C4-2B (cell line): ENCODE measurements around the gene EEF1G.

ENCODE experiments used
- CTCF ChIP-seq: fragments of 450-650 bp; conservative IDR thresholded peaks from 2 replicates; pipeline ENCODE4 v1.5.1; 2017; ENCODE audit warnings: mild to moderate bottlenecking
- ZFX ChIP-seq: fragments of 450-650 bp; IDR thresholded peaks from 2 replicates; pipeline ENCODE4 v1.6.1; 2017

DNA sequence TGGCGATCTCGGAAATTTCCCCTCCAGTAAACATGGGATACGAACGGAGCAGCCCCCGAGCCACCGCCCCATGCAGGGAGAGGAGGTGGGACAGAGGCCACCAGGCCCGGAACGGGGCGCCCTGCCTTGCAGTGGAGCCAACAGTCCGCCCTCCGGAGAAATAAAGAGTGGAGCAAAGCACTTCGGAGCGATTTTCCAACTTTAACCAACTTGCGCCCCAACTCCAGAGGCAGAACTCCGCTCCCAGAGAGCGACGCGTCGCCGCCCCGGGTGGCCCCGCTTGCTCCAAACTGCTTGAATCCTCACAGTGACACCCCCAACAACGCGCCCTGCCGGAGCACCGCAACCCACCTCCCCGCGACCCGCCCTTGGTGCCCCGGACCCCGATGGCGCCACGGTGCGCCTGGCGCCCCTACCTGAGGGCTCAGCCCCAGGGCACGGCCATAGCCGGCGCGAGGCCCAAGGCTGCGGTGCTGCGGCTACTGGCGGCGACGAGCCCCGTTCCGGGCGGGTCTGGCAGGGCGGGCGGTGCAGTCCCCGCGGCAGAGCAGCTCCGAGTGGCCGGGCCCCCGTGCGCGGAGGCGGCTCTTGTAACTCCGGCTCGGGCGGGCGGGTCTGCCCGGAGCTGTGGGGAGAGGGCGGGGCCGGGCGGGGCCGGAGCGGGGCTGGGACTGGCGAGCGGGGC is 27.3 kb downstream of the EEF1G start, which contains the start of gene AHNAK:
- TF ChIP-seq CTCF (no peak), ZFX (no peak; the same call in 1 of the 2 replicates)
